ENCODE measurements around the gene SPANXD.

SPANXD gene

DNA sequence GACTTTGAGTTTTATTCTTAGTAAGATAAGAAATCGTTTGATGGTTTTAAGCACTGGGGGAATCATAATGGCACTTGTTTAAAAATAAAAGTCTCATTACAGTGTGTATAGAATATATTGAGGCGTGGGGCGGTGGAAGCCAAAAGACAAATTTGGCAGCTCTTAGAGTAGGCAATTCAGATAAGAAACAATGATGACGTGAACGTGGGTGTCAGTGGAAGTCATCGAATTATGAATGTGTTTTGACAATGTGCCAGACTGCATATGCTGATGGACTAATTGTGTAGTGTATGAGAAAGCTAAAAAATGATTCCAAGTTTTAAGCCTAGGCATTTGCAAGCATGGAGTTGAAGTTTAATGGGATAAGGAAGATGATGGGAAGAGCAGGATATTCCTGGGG lies 35.8 kb downstream of the SPANXD start:
- Histone ChIP-seq H3K4me3 (ENCODE audit: low read depth, low read length) (no peak overlapping the region), H3K27ac (ENCODE audit: low read depth, low read length) (no peak overlapping the region), H3K4me1 (ENCODE audit: control insufficient read depth, insufficient read depth, low read length, unreplicated experiment) (no peaks in the 10 kb centered on the region), H3K36me3 (ENCODE audit: insufficient read depth, low read length) (no peaks in the 10 kb centered on the region), H3K79me2 (ENCODE audit: control insufficient read depth, insufficient read depth, low read length, unreplicated experiment) (no peaks in the 10 kb centered on the region), H3K27me3 (ENCODE audit: insufficient read depth, low read length) (no peaks in the 10 kb centered on the region), H2AFZ (ENCODE audit: low read length, unreplicated experiment) (no peak overlapping the region)

DNA sequence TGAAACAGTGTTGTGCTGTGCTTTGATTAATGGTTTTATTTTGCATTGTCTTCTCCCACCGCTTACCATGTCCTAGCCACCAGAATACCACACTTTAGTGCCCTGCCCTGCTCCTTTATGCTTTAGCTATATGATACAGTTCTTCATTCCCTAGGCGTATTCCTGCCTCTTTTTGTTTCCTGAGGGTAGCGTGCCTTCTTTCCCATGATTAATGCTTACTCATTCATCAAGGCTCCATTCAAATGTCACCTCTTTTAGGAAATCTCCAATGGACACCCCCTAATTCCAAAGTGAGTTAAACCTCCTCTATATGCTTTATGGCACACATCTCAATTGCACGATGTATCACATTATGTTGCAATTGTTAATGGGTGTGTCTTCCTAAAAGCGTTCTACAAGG lies 46.3 kb downstream of the SPANXD start:
- Histone ChIP-seq H3K36me3 (ENCODE audit: insufficient read depth, low read length) (no peaks in the 10 kb centered on the region), H3K79me2 (ENCODE audit: control insufficient read depth, insufficient read depth, low read length, unreplicated experiment) (no peaks in the 10 kb centered on the region), H3K4me1 (ENCODE audit: control insufficient read depth, insufficient read depth, low read length, unreplicated experiment) (no peaks in the 10 kb centered on the region), H3K4me3 (ENCODE audit: low read depth, low read length) (no peak overlapping the region), H2AFZ (ENCODE audit: low read length, unreplicated experiment) (no peak overlapping the region), H3K27ac (ENCODE audit: low read depth, low read length) (no peak overlapping the region), H3K27me3 (ENCODE audit: insufficient read depth, low read length) (no peaks in the 10 kb centered on the region)

Measured in ACC112 (cell line).